Left ventricle myocardium inferior (tissue), 1 donor: ENCODE data around the gene ATP2A1. TPM values are rescaled to one million over a fixed set of nuclear protein-coding genes. Genes with fewer than 3 reads are reported as not detected.
A peak's percentile ranks its signal among the peaks of the same experiment; 100 is the strongest.
"Not testable (repeated sequence)": the region's sequence is repeated elsewhere in the genome, so short reads cannot be mapped to it uniquely, and the experiment has no call there.

Experiments
- DNase-seq: peaks from one replicate; pipeline ENCODE4 v3.0.0-alpha.2; 2020
- H3K27ac ChIP-seq: fragments of 200-600 bp; replicated peaks from 2 replicates; pipeline ENCODE4 v1.8.0; 2021
- H3K27me3 ChIP-seq: fragments of 200-600 bp; 2 replicates; pipeline ENCODE4 v1.8.0; 2021; ENCODE audit warnings: low read depth
- H3K36me3 ChIP-seq: fragments of 200-600 bp; 2 replicates; pipeline ENCODE4 v1.8.0; 2021
- H3K4me1 ChIP-seq: fragments of 200-600 bp; 2 replicates; pipeline ENCODE4 v1.8.0; 2021
- H3K4me3 ChIP-seq: fragments of 200-600 bp; 2 replicates; pipeline ENCODE4 v1.8.0; 2021; ENCODE audit warnings: mild to moderate bottlenecking, moderate library complexity
- H3K9me3 ChIP-seq: fragments of 200-600 bp; replicated peaks from 2 replicates; pipeline ENCODE4 v1.8.0; 2021
- CTCF ChIP-seq: fragments of 200-600 bp; IDR thresholded peaks from 2 replicates; pipeline ENCODE4 v1.8.0; 2021; ENCODE audit warnings: antibody characterized with exemption, mild to moderate bottlenecking, borderline replicate concordance
- intact Hi-C: fragments of 100-400 bp; cut with micrococcal nuclease; formaldehyde crosslinking; loops from one replicate; pipeline ENCODE4 v1.11.0; 2022
- total RNA-seq: library from RNA; stranded (reverse); fragmentation: NEBNext Ultra II Directional; extraction: Animal tissue kit (Norgen Biotek cat#: 25700); gene quantifications from one replicate; pipeline ENCODE4 v1.2.1, GENCODE V29; 2021
- donor health status: DM: no; HTN: yes; CAD: no; lungs with severe emphysema.

Gene ATP2A1
- total RNA-seq, 1 donor from 2014 or later: 0.38 TPM

GRCh38 chr16:28925386-28926228, 47.3 kb downstream of the ATP2A1 start:
- Histone ChIP-seq H3K27me3 (no peaks in the 10 kb centered on the region), H3K4me1 (peaks cover 17% of the 10 kb centered on the region), H3K36me3 (peaks cover 15% of the 10 kb centered on the region), H3K4me3 (peak overlapping the region; percentile 88), H3K9me3 (no peaks in the 10 kb centered on the region), H3K27ac (peak overlapping the region; percentile 99)
- DNase-seq: peak; percentile 87
- TF ChIP-seq CTCF: peak; percentile 13
- intact Hi-C loops: no loop called here

- DNase-seq, H3K27me3 ChIP-seq, intact Hi-C loops, H3K36me3 ChIP-seq, H3K9me3 ChIP-seq: not testable (repeated sequence)
- peak overlapping the region; percentile 99 for H3K27ac ChIP-seq
- peaks cover 17% of the 10 kb centered on the region for H3K4me1 ChIP-seq
- peak overlapping the region; percentile 88 for H3K4me3 ChIP-seq
Observed at GRCh38 chr16:28926284-28926683, 48.0 kb downstream of the ATP2A1 start.

- intact Hi-C loops: no loop called here
- Histone ChIP-seq H3K9me3 (no peaks in the 10 kb centered on the region), H3K4me1 (peaks cover 17% of the 10 kb centered on the region), H3K27ac (no peak overlapping the region), H3K27me3 (no peaks in the 10 kb centered on the region), H3K4me3 (no peak overlapping the region), H3K36me3 (peaks cover 6% of the 10 kb centered on the region)
- TF ChIP-seq CTCF: no peak
- DNase-seq: no peak
Observed at GRCh38 chr16:28927815-28928214, 49.5 kb downstream of the ATP2A1 start.

- Histone ChIP-seq H3K4me3 (no peak overlapping the region), H3K27me3 (no peaks in the 10 kb centered on the region), H3K4me1 (peaks cover 3% of the 10 kb centered on the region), H3K36me3 (no peaks in the 10 kb centered on the region), H3K27ac (no peak overlapping the region), H3K9me3 (no peaks in the 10 kb centered on the region)
- intact Hi-C loops: no loop called here
- DNase-seq: no peak
- TF ChIP-seq CTCF: no peak
Observed at GRCh38 chr16:28930203-28930602, 51.9 kb downstream of the ATP2A1 start.

- no peak for TF ChIP-seq CTCF
- no peaks in the 10 kb centered on the region for H3K9me3 ChIP-seq
- no peaks in the 10 kb centered on the region for H3K4me1 ChIP-seq
- DNase-seq: no peak
- intact Hi-C loops: no loop called here
- H3K4me3 ChIP-seq: no peak overlapping the region
- H3K36me3 ChIP-seq: no peaks in the 10 kb centered on the region
- H3K27me3 ChIP-seq: no peaks in the 10 kb centered on the region
- no peak overlapping the region for H3K27ac ChIP-seq
Observed at GRCh38 chr16:28930652-28931051, 52.4 kb downstream of the ATP2A1 start.

- Histone ChIP-seq H3K27me3 (no peaks in the 10 kb centered on the region), H3K4me1 (no peaks in the 10 kb centered on the region), H3K27ac (no peak within 1 kb of the TSS), H3K4me3 (no peak within 1 kb of the TSS), H3K9me3 (no peaks in the 10 kb centered on the region), H3K36me3 (no peaks in the 10 kb centered on the region)
- intact Hi-C loops: no loop called here
- TF ChIP-seq CTCF: no peak
- no peak for DNase-seq
Observed at GRCh38 chr16:28931801-28932225, 53.5 kb downstream of the ATP2A1 start, which contains the start of gene CD19. TSS of gene CD19 (plus strand) at chr16:28931971. CDS start at chr16:28932001, 30 bp downstream.
